H1 (cell line): Measurements from ENCODE around the gene ARHGAP6. TPM values are rescaled to one million over a fixed set of nuclear protein-coding genes. Genes with fewer than 3 reads are reported as not detected.

Experiments used
- CTCF ChIA-PET: fragments of 300-600 bp; sonication (Branson Sonifier 250); formaldehyde crosslinking; loops from one replicate; lab custom pipeline; 2021; ENCODE audit not compliant: partially characterized antibody; lab: Charles Lee
- POLR2A ChIA-PET: fragments of 300-600 bp; sonication (Branson Sonifier 250); formaldehyde crosslinking; loops from one replicate; lab custom pipeline; 2021; ENCODE audit warnings: inconsistent platforms; ENCODE audit not compliant: partially characterized antibody; lab: Charles Lee
- DNase-seq, 2 experiments: peaks; one replicate each; pipeline versions ENCODE4 v3.0.0 to v3.0.0-alpha.2; 2010 to 2022; ENCODE audit warnings: low spot score in 2 of 2, low read depth in 1 of 2, mixed read lengths in 1 of 2
- FAIRE-seq: peaks from 2 replicates; lab custom pipeline; 2011; peaks lifted over from hg19 to GRCh38; lab: Jason Lieb, UNC
- H2AFZ ChIP-seq: 2 replicates; pipeline ENCODE4 v1.8.1; 2012; ENCODE audit warnings: low read length, inconsistent platforms
- H2AK5ac ChIP-seq: 2 replicates; pipeline ENCODE4 v1.6.1; 2013; ENCODE audit warnings: low read depth, low read length
- H2BK120ac ChIP-seq: replicated peaks from 2 replicates; pipeline ENCODE3; 2013; ENCODE audit warnings: low read depth, low read length, inconsistent platforms
- H2BK12ac ChIP-seq: 2 replicates; pipeline ENCODE4 v1.6.1; 2013; ENCODE audit warnings: low read depth, low read length
- H2BK15ac ChIP-seq: 2 replicates; pipeline ENCODE4 v1.6.1; 2013; ENCODE audit warnings: low read length
- H2BK20ac ChIP-seq: 2 replicates; pipeline ENCODE4 v1.6.1; 2013; ENCODE audit warnings: low read length
- H2BK5ac ChIP-seq: 2 replicates; pipeline ENCODE4 v1.6.1; 2013; ENCODE audit warnings: low read depth, low read length
- H3K14ac ChIP-seq: 2 replicates; pipeline ENCODE4 v1.6.1; 2013; ENCODE audit warnings: inconsistent platforms; ENCODE audit not compliant: insufficient read length
- H3K18ac ChIP-seq: 2 replicates; pipeline ENCODE4 v1.6.1; 2013; ENCODE audit warnings: low read length; ENCODE audit errors: extremely low read depth
- H3K23ac ChIP-seq: 2 replicates; pipeline ENCODE4 v1.6.1; 2013; ENCODE audit warnings: inconsistent platforms; ENCODE audit not compliant: insufficient read length
- H3K23me2 ChIP-seq: 2 replicates; pipeline ENCODE4 v1.6.1; 2013; ENCODE audit warnings: low read depth, low read length
- H3K27ac ChIP-seq: 2 replicates; pipeline ENCODE4 v1.6.1; 2011; ENCODE audit warnings: low read depth, low read length, inconsistent platforms
- H3K27me3 ChIP-seq, 4 experiments: replicated peaks in 1 of 4; 1 replicate in 1 of 4; 2 replicates in 3 of 4; pipeline versions ENCODE4 v1.6.1 to v1.8.1; 2011 to 2013; ENCODE audit warnings: low read length in 3 of 4, mild to moderate bottlenecking in 3 of 4, inconsistent platforms in 2 of 4, mixed read lengths in 2 of 4, moderate library complexity in 1 of 4; ENCODE audit not compliant: control insufficient read depth in 3 of 4, insufficient read depth in 3 of 4; ENCODE audit errors: extremely low read depth in 1 of 4
- H3K36me3 ChIP-seq, 4 experiments: 2 replicates each; pipeline versions ENCODE4 v1.6.1 to v1.8.1; 2011 to 2013; ENCODE audit warnings: mild to moderate bottlenecking in 4 of 4, low read length in 3 of 4, moderate library complexity in 2 of 4, control low read depth in 1 of 4, inconsistent platforms in 1 of 4; ENCODE audit not compliant: insufficient read depth in 4 of 4, control insufficient read depth in 2 of 4
- H3K4ac ChIP-seq: replicated peaks from 2 replicates; pipeline ENCODE3; 2013; ENCODE audit warnings: low read length, low read depth, mixed read lengths, inconsistent platforms; ENCODE audit not compliant: insufficient read length
- H3K4me1 ChIP-seq, 4 experiments: replicated peaks in 1 of 4; 1 replicate in 1 of 4; 2 replicates in 3 of 4; pipeline versions ENCODE4 v1.6.1 to v1.8.1; 2011 to 2013; ENCODE audit warnings: low read length in 3 of 4, inconsistent platforms in 2 of 4, mixed read lengths in 1 of 4; ENCODE audit not compliant: insufficient read depth in 4 of 4, control insufficient read depth in 3 of 4
- H3K4me2 ChIP-seq, 2 experiments: 2 replicates each; pipeline versions ENCODE4 v1.6.1 to v1.8.1; 2011 to 2013; ENCODE audit warnings: low read depth in 2 of 2, low read length in 2 of 2, control low read depth in 1 of 2, inconsistent platforms in 1 of 2, mild to moderate bottlenecking in 1 of 2; ENCODE audit not compliant: insufficient read depth in 1 of 2
- H3K4me3 ChIP-seq, 4 experiments: fragments of 200-600, 300-600 bp in 1 of 4; sonication (generic), shearing (Covaris generic), sonication (Bioruptor Twin) in 1 of 4; 2 replicates each; pipeline versions ENCODE4 v1.5.1 to v1.8.1; 2011 to 2016; ENCODE audit warnings: low read length in 4 of 4, low read depth in 3 of 4, control low read depth in 2 of 4, inconsistent platforms in 2 of 4, mild to moderate bottlenecking in 2 of 4, mixed read lengths in 1 of 4, moderate library complexity in 1 of 4; ENCODE audit not compliant: insufficient read depth in 2 of 4; ENCODE audit errors: extremely low read depth in 1 of 4
- H3K56ac ChIP-seq: replicated peaks from 2 replicates; pipeline ENCODE3; 2013; ENCODE audit warnings: low read depth, mild to moderate bottlenecking, mixed read lengths, low read length, inconsistent platforms; ENCODE audit not compliant: insufficient read length
- H3K79me1 ChIP-seq: 2 replicates; pipeline ENCODE4 v1.6.1; 2013; ENCODE audit warnings: low read depth, low read length, control low read depth
- H3K79me2 ChIP-seq, 2 experiments: 2 replicates each; pipeline versions ENCODE4 v1.6.1 to v1.8.1; 2012 to 2013; ENCODE audit warnings: low read length in 2 of 2, mild to moderate bottlenecking in 2 of 2, inconsistent platforms in 1 of 2; ENCODE audit not compliant: insufficient read depth in 2 of 2, control insufficient read depth in 1 of 2
- H3K9ac ChIP-seq, 4 experiments: replicated peaks in 1 of 4; 1 replicate in 1 of 4; 2 replicates in 3 of 4; pipeline versions ENCODE4 v1.6.1 to v1.8.1; 2011 to 2013; ENCODE audit warnings: low read depth in 3 of 4, low read length in 3 of 4, control low read depth in 2 of 4, mild to moderate bottlenecking in 2 of 4, moderate library complexity in 2 of 4, inconsistent platforms in 1 of 4; ENCODE audit errors: extremely low read depth in 1 of 4
- H3K9me3 ChIP-seq, 2 experiments: 2 replicates each; pipeline versions ENCODE4 v1.6.1 to v1.8.1; 2012 to 2013; ENCODE audit warnings: mild to moderate bottlenecking in 2 of 2, moderate library complexity in 2 of 2, control low read depth in 1 of 2, inconsistent platforms in 1 of 2, low read depth in 1 of 2, low read length in 1 of 2, mixed read lengths in 1 of 2; ENCODE audit not compliant: insufficient read depth in 2 of 2
- H4K20me1 ChIP-seq, 2 experiments: replicated peaks in 1 of 2; 2 replicates each; pipeline versions ENCODE3 to v1.8.1; 2011 to 2013; ENCODE audit warnings: inconsistent platforms in 2 of 2, low read length in 2 of 2, mild to moderate bottlenecking in 1 of 2; ENCODE audit not compliant: insufficient read depth in 2 of 2, control insufficient read depth in 1 of 2
- H4K5ac ChIP-seq: 2 replicates; pipeline ENCODE4 v1.6.1; 2013; ENCODE audit warnings: low read length, low read depth, mixed read lengths, inconsistent platforms; ENCODE audit not compliant: insufficient read length
- H4K8ac ChIP-seq: 2 replicates; pipeline ENCODE4 v1.8.0; 2013; ENCODE audit warnings: mild to moderate bottlenecking, moderate library complexity, low read length, inconsistent platforms; ENCODE audit not compliant: insufficient read depth; ENCODE audit errors: extremely low read depth
- H4K91ac ChIP-seq: replicated peaks from 2 replicates; pipeline ENCODE3; 2013; ENCODE audit warnings: low read length, mixed read lengths, inconsistent platforms; ENCODE audit not compliant: insufficient read length
- BACH1 ChIP-seq: IDR thresholded peaks from 2 replicates; pipeline ENCODE4 v1.6.1; 2012; ENCODE audit warnings: low read length, improper control_type of control experiment
- FOSL1 ChIP-seq: IDR thresholded peaks from 2 replicates; pipeline ENCODE4 v1.6.1; 2011; ENCODE audit warnings: mild to moderate bottlenecking, low read depth, low read length, moderate library complexity; ENCODE audit not compliant: insufficient read depth
- KDM4A ChIP-seq: IDR thresholded peaks from one replicate; pipeline ENCODE4 v1.7.1; 2012; ENCODE audit warnings: low read depth, mild to moderate bottlenecking, moderate library complexity, low read length, inconsistent platforms; ENCODE audit not compliant: severe bottlenecking
- SIN3A ChIP-seq, 2 experiments: IDR thresholded peaks in 1 of 2; conservative IDR thresholded peaks in 1 of 2; 2 replicates each; pipeline ENCODE4 v1.6.1; 2011 to 2012; ENCODE audit warnings: low read length in 2 of 2, improper control_type of control experiment in 1 of 2, low read depth in 1 of 2, mild to moderate bottlenecking in 1 of 2
- SP2 ChIP-seq: IDR thresholded peaks from 2 replicates; pipeline ENCODE4 v1.6.1; 2012; ENCODE audit warnings: mild to moderate bottlenecking, low read length, inconsistent platforms
- YY1 ChIP-seq: IDR thresholded peaks from 2 replicates; pipeline ENCODE4 v1.6.1; 2011; ENCODE audit warnings: low read depth, mild to moderate bottlenecking, low read length
- ZNF274 ChIP-seq: IDR thresholded peaks from 2 replicates; pipeline ENCODE4 v1.7.0; 2012; ENCODE audit warnings: low read length, borderline replicate concordance; ENCODE audit errors: extremely low read depth
- polyA plus RNA-seq, 7 experiments: library from polyadenylated mRNA; depleted of rRNA in 3 of 7; stranded (reverse) in 5 of 7; unstranded in 2 of 7; fragments of >200 nt in 5 of 7; fragments of 200-250 nt in 2 of 7; gene quantifications; 1 replicate in 5 of 7; 2 replicates in 1 of 7; 4 replicates in 1 of 7; pipeline versions ENCODE4 v1.2.1 to v1.2.3, GENCODE V29; 2011 to 2013; ENCODE audit warnings: missing spikeins in 2 of 7, mixed read lengths in 2 of 7
- total RNA-seq: library from RNA; stranded (reverse); fragmentation: NEBNext Ultra II Directional; extraction: Animal tissue kit (Norgen Biotek cat#: 25700); gene quantifications from 2 replicates; pipeline ENCODE4 v1.2.1, GENCODE V29; 2021

The ARHGAP6 gene
- total and polyA plus RNA-seq, 2 of the 8 experiments (the other 6 are each of a cell fraction or from before 2014, with no cell fraction given) = 0.35 to 0.82 TPM

DNA sequence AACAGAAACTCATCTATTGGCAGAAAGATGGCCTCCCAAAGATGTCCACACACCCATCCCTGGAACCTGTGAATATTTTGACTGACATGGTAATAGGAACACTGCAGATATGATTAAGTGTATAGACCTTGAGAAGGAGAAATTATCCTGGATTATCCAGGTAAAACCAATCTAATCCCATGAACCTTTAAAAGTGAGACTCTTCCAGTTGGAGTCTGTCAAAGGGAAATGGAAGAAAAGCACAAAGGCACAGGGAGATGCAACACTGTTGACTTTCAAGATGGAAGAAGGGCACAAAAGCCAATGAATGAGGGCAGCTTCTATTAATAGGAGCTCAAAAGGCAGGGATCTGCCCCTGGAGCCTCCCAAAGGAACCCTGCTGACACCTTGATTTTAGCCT is 289.6 kb downstream of the ARHGAP6 start:
- no peak overlapping the region for H2BK120ac ChIP-seq
- no peak overlapping the region for H4K5ac ChIP-seq
- H3K56ac ChIP-seq = no peak overlapping the region
- FAIRE-seq (no peak), DNase-seq (no peak)
- no peaks in the 10 kb centered on the region for H3K79me2 ChIP-seq
- no peak overlapping the region for H2AK5ac ChIP-seq
- POLR2A ChIA-PET = no interaction called here
- H4K8ac ChIP-seq = no peak overlapping the region
- H3K9ac ChIP-seq = no peak overlapping the region
- no peak overlapping the region for H3K4me2 ChIP-seq
- no peak overlapping the region for H3K4me3 ChIP-seq
- no peak overlapping the region for H3K18ac ChIP-seq
- H4K20me1 ChIP-seq = no peaks in the 10 kb centered on the region
- no peak overlapping the region for H2BK20ac ChIP-seq
- H3K36me3 ChIP-seq = no peaks in the 10 kb centered on the region
- no peaks in the 10 kb centered on the region for H3K9me3 ChIP-seq
- no peaks in the 10 kb centered on the region for H3K23me2 ChIP-seq
- no peaks in the 10 kb centered on the region for H3K27me3 ChIP-seq
- H3K4me1 ChIP-seq = no peaks in the 10 kb centered on the region
- H2BK15ac ChIP-seq = no peak overlapping the region
- H3K27ac ChIP-seq = no peak overlapping the region
- H4K91ac ChIP-seq = no peak overlapping the region
- no peak overlapping the region for H3K23ac ChIP-seq
- no peak overlapping the region for H2BK12ac ChIP-seq
- H3K79me1 ChIP-seq = no peaks in the 10 kb centered on the region
- H2AFZ ChIP-seq = no peak overlapping the region
- H3K14ac ChIP-seq = no peak overlapping the region
- CTCF ChIA-PET = no interaction called here
- no peak overlapping the region for H3K4ac ChIP-seq
- no peak overlapping the region for H2BK5ac ChIP-seq
- no peak for TF ChIP-seq SIN3A (conservative IDR thresholded peaks at IDR 0.05 in 1 of 2, IDR thresholded peaks at IDR 0.05 in 1 of 2; ENCODE audit: low read depth in 1 of 2, low read length in 2 of 2)
- TF ChIP-seq YY1 = no peak
- TF ChIP-seq BACH1 = no peak
- no peak for TF ChIP-seq SP2
- no peak for TF ChIP-seq KDM4A
- no peak for TF ChIP-seq ZNF274
- TF ChIP-seq FOSL1 = no peak
